HepG2 (cell line): ENCODE data around the gene HNRNPC. TPM values are rescaled to one million over a fixed set of nuclear protein-coding genes. Genes with fewer than 3 reads are reported as not detected.
"Not testable (repeated sequence)": the region's sequence is repeated elsewhere in the genome, so short reads cannot be mapped to it uniquely, and the experiment has no call there.

ENCODE experiments used
- ATAC-seq: fragments of 200-7000 bp; cut with Tn5 transposase; 3 replicates; pipeline ENCODE4 v1.9.1; 2020; ENCODE audit warnings: mild to moderate bottlenecking, moderate library complexity
- BruUV-seq: library from RNA; stranded (reverse); fragments of 400-500 nt; replicated peaks from 2 replicates; lab custom pipeline; 2021; lab: Mats Ljungman, UMichigan
- CTCF ChIA-PET: fragments of 300-600 bp; formaldehyde crosslinking; extraction: SDS; loops from one replicate; lab custom pipeline; 2021; ENCODE audit warnings: low total read pairs, inconsistent platforms, low intra/inter-chr PET ratio; lab: Yijun Ruan, JAX
- POLR2A ChIA-PET: fragments of 350-600 bp; sonication (Branson Sonifier 250); formaldehyde crosslinking; loops from one replicate; lab custom pipeline; 2020; ENCODE audit warnings: antibody characterized with exemption, inconsistent platforms; lab: Yijun Ruan, JAX
- DNase-seq: peaks from one replicate; pipeline ENCODE4 v3.0.0-alpha.2; 2015; ENCODE audit warnings: low spot score
- FAIRE-seq: peaks from 3 replicates; lab custom pipeline; 2011; peaks lifted over from hg19 to GRCh38; lab: Jason Lieb, UNC
- H2AFZ ChIP-seq: one replicate; pipeline ENCODE4 v1.6.1; 2011; ENCODE audit warnings: low read length, inconsistent platforms
- H3K27ac ChIP-seq: fragments of 300-600 bp; 3 replicates; pipeline ENCODE4 v1.8.0; 2011; ENCODE audit warnings: mixed run types, mild to moderate bottlenecking, mixed read lengths, low read length, inconsistent platforms; ENCODE audit not compliant: insufficient read depth; ENCODE audit errors: extremely low read length
- H3K27me3 ChIP-seq, 2 experiments: fragments of 200-600 bp in 1 of 2; 2 replicates in 1 of 2; 3 replicates in 1 of 2; pipeline versions ENCODE4 v1.6.0 to v1.8.0; 2011; ENCODE audit warnings: low read length in 2 of 2, mild to moderate bottlenecking in 2 of 2, moderate library complexity in 2 of 2, inconsistent platforms in 1 of 2; ENCODE audit not compliant: insufficient read depth in 2 of 2, control insufficient read depth in 1 of 2
- H3K36me3 ChIP-seq, 2 experiments: fragments of 200-600 bp in 1 of 2; replicated peaks in 1 of 2; 2 replicates in 1 of 2; 3 replicates in 1 of 2; pipeline versions ENCODE4 v1.5.1 to v1.8.0; 2011; ENCODE audit warnings: low read length in 2 of 2, inconsistent platforms in 1 of 2; ENCODE audit not compliant: insufficient read depth in 2 of 2, control insufficient read depth in 1 of 2
- H3K4me1 ChIP-seq: 2 replicates; pipeline ENCODE4 v1.5.1; 2012; ENCODE audit warnings: low read length, inconsistent platforms; ENCODE audit not compliant: insufficient read depth
- H3K4me2 ChIP-seq: 2 replicates; pipeline ENCODE4 v1.6.0; 2011; ENCODE audit warnings: low read depth, low read length, inconsistent platforms
- H3K4me3 ChIP-seq, 3 experiments: fragments of 200-600 bp in 1 of 3; sonication (generic), shearing (Covaris generic) in 1 of 3; replicated peaks in 1 of 3; 2 replicates each; pipeline ENCODE4 v1.5.1; 2011 to 2016; ENCODE audit warnings: low read length in 3 of 3, inconsistent platforms in 2 of 3, low read depth in 2 of 3, mild to moderate bottlenecking in 2 of 3, control low read depth in 1 of 3, mixed read lengths in 1 of 3; ENCODE audit not compliant: insufficient read depth in 1 of 3
- H3K79me2 ChIP-seq: one replicate; pipeline ENCODE4 v1.6.1; 2011; ENCODE audit warnings: low read length, inconsistent platforms; ENCODE audit not compliant: insufficient read depth
- H3K9ac ChIP-seq: 2 replicates; pipeline ENCODE4 v1.6.0; 2011; ENCODE audit warnings: mild to moderate bottlenecking, low read depth, low read length, inconsistent platforms; ENCODE audit not compliant: insufficient read depth
- H3K9me3 ChIP-seq: 2 replicates; pipeline ENCODE4 v1.5.1; 2012; ENCODE audit warnings: mild to moderate bottlenecking, low read length
- H4K20me1 ChIP-seq: 2 replicates; pipeline ENCODE4 v1.6.0; 2011; ENCODE audit warnings: inconsistent platforms, mild to moderate bottlenecking, low read length, moderate library complexity; ENCODE audit not compliant: insufficient read depth
- MAFF ChIP-seq: IDR thresholded peaks from 2 replicates; pipeline ENCODE4 v1.6.1; 2011; ENCODE audit warnings: low read depth, low read length, improper control_type of control experiment
- MAFK ChIP-seq, 2 experiments: IDR thresholded peaks in 1 of 2; conservative IDR thresholded peaks in 1 of 2; 2 replicates each; pipeline ENCODE4 v1.6.1; 2011; ENCODE audit warnings: improper control_type of control experiment in 2 of 2, low read length in 2 of 2
- MED1 ChIP-seq: sonication (generic); formaldehyde crosslinking; IDR thresholded peaks from 2 replicates; pipeline ENCODE4 v1.4.0; 2020; ENCODE audit warnings: missing genetic modification reagents
- ZNF652 ChIP-seq: IDR thresholded peaks from 2 replicates; pipeline ENCODE4 v1.6.1; 2016; ENCODE audit warnings: low read depth, borderline replicate concordance
- WGBS: methylation state at CpG from one replicate; pipeline ENCODE4 v1.1.6; 2017; ENCODE audit warnings: low lambda C conversion rate; 5-methylcytosine and 5-hydroxymethylcytosine counted together
- in situ Hi-C: cut with HindIII; loops from 2 replicates; pipeline ENCODE4 v1.10.0; 2017; ENCODE audit warnings: low pct_unique_long_range_greater_than_20kb; ENCODE audit not compliant: extremely low pct_ligation_motif_present
- intact Hi-C: fragments of 100-400 bp; cut with micrococcal nuclease; formaldehyde crosslinking; loops from one replicate; pipeline ENCODE4 v1.10.0; 2022; ENCODE audit not compliant: unreplicated experiment
- polyA plus RNA-seq, 8 experiments: library from polyadenylated mRNA; depleted of rRNA in 3 of 8; stranded (reverse) in 7 of 8; unstranded in 1 of 8; fragments of >200 nt; fragmentation: Illumina TruSeq in 4 of 8; extraction: Trizol in 4 of 8; gene quantifications; 2 replicates each; pipeline versions ENCODE4 v1.2.1 to v1.2.3, GENCODE V29; 2011 to 2016; ENCODE audit warnings: low read depth in 4 of 8, missing spikeins in 1 of 8, mixed read lengths in 1 of 8; ENCODE audit not compliant: insufficient read depth in 1 of 8
- total RNA-seq, 5 experiments: library from RNA; depleted of rRNA; stranded (reverse); fragments of >200 nt; fragmentation: Illumina TruSeq; extraction: Trizol; gene quantifications; 2 replicates each; pipeline ENCODE4 v1.2.3, GENCODE V29; 2016; ENCODE audit warnings: low read depth in 1 of 5
- TF ChIP-seq, protein P1 (sequence below): IDR thresholded peaks from 2 replicates; pipeline ENCODE4 v1.6.1; 2016; ENCODE audit warnings: low read depth

The HNRNPC gene
- total and polyA plus RNA-seq, 2 of the 13 experiments (the other 11 are each of a cell fraction or from before 2014, with no cell fraction given), result 628 to 1,099 TPM

GRCh38 chr14:21281917-21282316 is 12.7 kb upstream of the HNRNPC start:
- TF ChIP-seq MAFK (conservative IDR thresholded peaks at IDR 0.05 in 1 of 2, IDR thresholded peaks at IDR 0.05 in 1 of 2; ENCODE audit: low read length in 2 of 2), result peak; percentile 70 to 71; a peak in 3 of 4 replicates
- peak; percentile 23; the same call in 1 of the 2 replicates for TF ChIP-seq MAFF
- 63% methylated on average over 8 of the region's 8 CpGs for WGBS
- H3K27me3 ChIP-seq, BruUV-seq, DNase-seq, H3K36me3 ChIP-seq, intact Hi-C loops, H2AFZ ChIP-seq, H3K4me3 ChIP-seq, H3K79me2 ChIP-seq, H4K20me1 ChIP-seq, H3K9me3 ChIP-seq, FAIRE-seq, H3K27ac ChIP-seq, POLR2A ChIA-PET, H3K9ac ChIP-seq, CTCF ChIA-PET, in situ Hi-C loops, H3K4me2 ChIP-seq, ATAC-seq: not testable (repeated sequence)
- peaks cover 18% of the 10 kb centered on the region for H3K4me1 ChIP-seq

GRCh38 chr14:21279783-21280182 is 10.5 kb upstream of the HNRNPC start, which contains the start of gene RPGRIP1:
Gene RPGRIP1 (plus strand): TSS chr14:21280083. CDS start chr14:21287977, 7,894 bp downstream.
- no peaks in the 10 kb centered on the region for H3K79me2 ChIP-seq
- FAIRE-seq (no peak), ATAC-seq (no peak), DNase-seq (no peak)
- H3K27me3 ChIP-seq, result no peaks in the 10 kb centered on the region
- BruUV-seq, result no TSS peak
- H3K4me1 ChIP-seq, result peaks cover 24% of the 10 kb centered on the region
- in situ Hi-C loops, result no loop called here
- H3K4me3 ChIP-seq, result no peak within 1 kb of the TSS
- no peak within 1 kb of the TSS for H2AFZ ChIP-seq
- TF ChIP-seq, protein P1, sequence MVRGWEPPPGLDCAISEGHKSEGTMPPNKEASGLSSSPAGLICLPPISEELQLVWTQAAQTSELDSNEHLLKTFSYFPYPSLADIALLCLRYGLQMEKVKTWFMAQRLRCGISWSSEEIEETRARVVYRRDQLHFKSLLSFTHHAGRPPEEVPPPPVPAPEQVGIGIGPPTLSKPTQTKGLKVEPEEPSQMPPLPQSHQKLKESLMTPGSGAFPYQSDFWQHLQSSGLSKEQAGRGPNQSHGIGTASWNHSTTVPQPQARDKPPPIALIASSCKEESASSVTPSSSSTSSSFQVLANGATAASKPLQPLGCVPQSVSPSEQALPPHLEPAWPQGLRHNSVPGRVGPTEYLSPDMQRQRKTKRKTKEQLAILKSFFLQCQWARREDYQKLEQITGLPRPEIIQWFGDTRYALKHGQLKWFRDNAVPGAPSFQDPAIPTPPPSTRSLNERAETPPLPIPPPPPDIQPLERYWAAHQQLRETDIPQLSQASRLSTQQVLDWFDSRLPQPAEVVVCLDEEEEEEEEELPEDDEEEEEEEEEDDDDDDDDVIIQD (CRISPR knock-in tag), result no peak
- no peak for TF ChIP-seq MED1
- peak; percentile 55; the same call in 1 of the 2 replicates for TF ChIP-seq ZNF652
- TF ChIP-seq, all 625 proteins: peak for 1
- H4K20me1 ChIP-seq, result no peaks in the 10 kb centered on the region
- no peak within 1 kb of the TSS for H3K9ac ChIP-seq
- ChIA-PET CTCF (no interaction called here), POLR2A (interaction anchor here (0.7 kb wide), 1 partner anchor 40 kb away, joined by 4 read pairs; no protein-coding TSS in a partner anchor)
- WGBS, result 79% methylated on average over 2 of the region's 2 CpGs
- intact Hi-C loops, result no loop called here
- H3K27ac ChIP-seq, result no peak within 1 kb of the TSS
- H3K9me3 ChIP-seq, result no peaks in the 10 kb centered on the region
- H3K4me2 ChIP-seq, result peak within 1 kb of the TSS; percentile 9; the same call in 1 of the 2 replicates
- no peaks in the 10 kb centered on the region for H3K36me3 ChIP-seq
